Measurements from ENCODE around the gene MS4A2. TPM values are rescaled to one million over a fixed set of nuclear protein-coding genes. Genes with fewer than 3 reads are reported as not detected.
"Not testable (repeated sequence)": the region's sequence is repeated elsewhere in the genome, so short reads cannot be mapped to it uniquely, and the experiment has no call there.

MS4A2 gene
- polyA plus RNA-seq, 1 donor = 0.07 TPM

- no CpG with 5 or more reads among the region's 11 CpGs for WGBS (ENCODE audit: insufficient coverage, low lambda C conversion rate)
- no peak for DNase-seq
- H3K27ac ChIP-seq (ENCODE audit: low read length) = no peak overlapping the region
These were observed 36.5 kb downstream of the MS4A2 start for GRCh38 chr11:60124802-60125432.

GRCh38 chr11:60125956-60126585, 37.6 kb downstream of the MS4A2 start:
- Histone ChIP-seq H3K36me3 (ENCODE audit: control insufficient read depth, insufficient read depth, low read length) (no peaks in the 10 kb centered on the region), H3K9me3 (ENCODE audit: control insufficient read depth, low read depth, low read length) (peaks cover 3% of the 10 kb centered on the region), H3K4me3 (ENCODE audit: low read length) (no peak overlapping the region), H3K27ac (ENCODE audit: low read length) (no peak overlapping the region), H3K27me3 (ENCODE audit: control insufficient read depth, insufficient read depth, low read length) (no peaks in the 10 kb centered on the region), H3K4me1 (ENCODE audit: control insufficient read depth, insufficient read depth, low read length) (peaks cover 3% of the 10 kb centered on the region)
- peak; percentile 25 to 72 for DNase-seq

More at GRCh38 chr11:60124802-60125432, 36.5 kb downstream of the MS4A2 start:
- H3K4me3 ChIP-seq (ENCODE audit: low read length) = no peak overlapping the region
- H3K36me3 ChIP-seq (ENCODE audit: control insufficient read depth, insufficient read depth, low read length) = no peaks in the 10 kb centered on the region
- peaks cover 3% of the 10 kb centered on the region for H3K4me1 ChIP-seq (ENCODE audit: control insufficient read depth, insufficient read depth, low read length)
- no peaks in the 10 kb centered on the region for H3K27me3 ChIP-seq (ENCODE audit: control insufficient read depth, insufficient read depth, low read length)
- peaks cover 3% of the 10 kb centered on the region for H3K9me3 ChIP-seq (ENCODE audit: control insufficient read depth, low read depth, low read length)

- Histone ChIP-seq H3K36me3 (ENCODE audit: control insufficient read depth, insufficient read depth, low read length) (no peaks in the 10 kb centered on the region), H3K27me3 (ENCODE audit: control insufficient read depth, insufficient read depth, low read length) (no peaks in the 10 kb centered on the region), H3K4me1 (ENCODE audit: control insufficient read depth, insufficient read depth, low read length) (peaks cover 3% of the 10 kb centered on the region), H3K27ac (ENCODE audit: low read length) (no peak overlapping the region), H3K9me3 (ENCODE audit: control insufficient read depth, low read depth, low read length) (peaks cover 3% of the 10 kb centered on the region), H3K4me3 (ENCODE audit: low read length) (no peak overlapping the region)
- no CpG with 5 or more reads among the region's 3 CpGs for WGBS (ENCODE audit: insufficient coverage, low lambda C conversion rate)
- DNase-seq = peak in 1 of 2 donors; percentile 6
These were observed 38.9 kb downstream of the MS4A2 start for GRCh38 chr11:60127311-60127811.

- no peaks in the 10 kb centered on the region for H3K27me3 ChIP-seq (ENCODE audit: control insufficient read depth, insufficient read depth, low read length)
- WGBS (ENCODE audit: insufficient coverage, low lambda C conversion rate) = 100% methylated on average over 1 of the region's 2 CpGs
- peaks cover 3% of the 10 kb centered on the region for H3K9me3 ChIP-seq (ENCODE audit: control insufficient read depth, low read depth, low read length)
- peaks cover 6% of the 10 kb centered on the region for H3K4me1 ChIP-seq (ENCODE audit: control insufficient read depth, insufficient read depth, low read length)
- no peaks in the 10 kb centered on the region for H3K36me3 ChIP-seq (ENCODE audit: control insufficient read depth, insufficient read depth, low read length)
- H3K27ac ChIP-seq (ENCODE audit: low read length) = no peak overlapping the region
- no peak overlapping the region for H3K4me3 ChIP-seq (ENCODE audit: low read length)
- no peak for DNase-seq
These were observed 39.9 kb downstream of the MS4A2 start for GRCh38 chr11:60128376-60128775.

- H3K9me3 ChIP-seq (ENCODE audit: control insufficient read depth, low read depth, low read length); H3K4me3 ChIP-seq (ENCODE audit: low read length); H3K27me3 ChIP-seq (ENCODE audit: control insufficient read depth, insufficient read depth, low read length); H3K27ac ChIP-seq (ENCODE audit: low read length); DNase-seq; H3K36me3 ChIP-seq (ENCODE audit: control insufficient read depth, insufficient read depth, low read length); H3K4me1 ChIP-seq (ENCODE audit: control insufficient read depth, insufficient read depth, low read length): not testable (repeated sequence)
- WGBS (ENCODE audit: insufficient coverage, low lambda C conversion rate) = 100% methylated on average over 1 of the region's 4 CpGs
These were observed 40.4 kb downstream of the MS4A2 start for GRCh38 chr11:60128866-60129265.

GRCh38 chr11:60129853-60130252, 41.4 kb downstream of the MS4A2 start:
- DNase-seq = no peak
- Histone ChIP-seq H3K9me3 (ENCODE audit: control insufficient read depth, low read depth, low read length) (peaks cover 4% of the 10 kb centered on the region), H3K4me3 (ENCODE audit: low read length) (no peak overlapping the region), H3K4me1 (ENCODE audit: control insufficient read depth, insufficient read depth, low read length) (peaks cover 6% of the 10 kb centered on the region), H3K27ac (ENCODE audit: low read length) (no peak overlapping the region), H3K36me3 (ENCODE audit: control insufficient read depth, insufficient read depth, low read length) (no peaks in the 10 kb centered on the region), H3K27me3 (ENCODE audit: control insufficient read depth, insufficient read depth, low read length) (no peaks in the 10 kb centered on the region)
- no CpG with 5 or more reads among the region's 3 CpGs for WGBS (ENCODE audit: insufficient coverage, low lambda C conversion rate)

- Histone ChIP-seq H3K27me3 (ENCODE audit: control insufficient read depth, insufficient read depth, low read length) (no peaks in the 10 kb centered on the region), H3K4me1 (ENCODE audit: control insufficient read depth, insufficient read depth, low read length) (peaks cover 3% of the 10 kb centered on the region), H3K9me3 (ENCODE audit: control insufficient read depth, low read depth, low read length) (peaks cover 2% of the 10 kb centered on the region), H3K27ac (ENCODE audit: low read length) (no peak overlapping the region), H3K36me3 (ENCODE audit: control insufficient read depth, insufficient read depth, low read length) (no peaks in the 10 kb centered on the region), H3K4me3 (ENCODE audit: low read length) (no peak overlapping the region)
- peak; percentile 48 to 64 for DNase-seq
These were observed 42.0 kb downstream of the MS4A2 start for GRCh38 chr11:60130496-60130895.

GRCh38 chr11:60131912-60132311, 43.4 kb downstream of the MS4A2 start:
- H3K4me1 ChIP-seq (ENCODE audit: control insufficient read depth, insufficient read depth, low read length) = peaks cover 3% of the 10 kb centered on the region
- no peaks in the 10 kb centered on the region for H3K27me3 ChIP-seq (ENCODE audit: control insufficient read depth, insufficient read depth, low read length)
- peaks cover 2% of the 10 kb centered on the region for H3K9me3 ChIP-seq (ENCODE audit: control insufficient read depth, low read depth, low read length)
- H3K36me3 ChIP-seq (ENCODE audit: control insufficient read depth, insufficient read depth, low read length) = no peaks in the 10 kb centered on the region
- no CpG with 5 or more reads among the region's 3 CpGs for WGBS (ENCODE audit: insufficient coverage, low lambda C conversion rate)
- H3K4me3 ChIP-seq (ENCODE audit: low read length) = no peak overlapping the region
- peak; percentile 14 to 59 for DNase-seq
- H3K27ac ChIP-seq (ENCODE audit: low read length) = peak overlapping the region; percentile 71

GRCh38 chr11:60133917-60134316, 45.5 kb downstream of the MS4A2 start:
- no CpG with 5 or more reads among the region's 1 CpG for WGBS (ENCODE audit: insufficient coverage, low lambda C conversion rate)
- H3K4me1 ChIP-seq (ENCODE audit: control insufficient read depth, insufficient read depth, low read length) = peaks cover 3% of the 10 kb centered on the region
- no peaks in the 10 kb centered on the region for H3K27me3 ChIP-seq (ENCODE audit: control insufficient read depth, insufficient read depth, low read length)
- peaks cover 2% of the 10 kb centered on the region for H3K9me3 ChIP-seq (ENCODE audit: control insufficient read depth, low read depth, low read length)
- H3K36me3 ChIP-seq (ENCODE audit: control insufficient read depth, insufficient read depth, low read length) = no peaks in the 10 kb centered on the region
- H3K27ac ChIP-seq (ENCODE audit: low read length) = no peak overlapping the region
- no peak overlapping the region for H3K4me3 ChIP-seq (ENCODE audit: low read length)
- no peak for DNase-seq

GRCh38 chr11:60143768-60144167, 55.3 kb downstream of the MS4A2 start:
- no peak overlapping the region for H3K4me3 ChIP-seq (ENCODE audit: low read length)
- no peaks in the 10 kb centered on the region for H3K36me3 ChIP-seq (ENCODE audit: control insufficient read depth, insufficient read depth, low read length)
- H3K27ac ChIP-seq (ENCODE audit: low read length) = no peak overlapping the region
- 100% methylated on average over 3 of the region's 3 CpGs for WGBS (ENCODE audit: insufficient coverage, low lambda C conversion rate)
- H3K4me1 ChIP-seq (ENCODE audit: control insufficient read depth, insufficient read depth, low read length) = no peaks in the 10 kb centered on the region
- no peak for DNase-seq
- H3K9me3 ChIP-seq (ENCODE audit: control insufficient read depth, low read depth, low read length) = no peaks in the 10 kb centered on the region
- H3K27me3 ChIP-seq (ENCODE audit: control insufficient read depth, insufficient read depth, low read length) = no peaks in the 10 kb centered on the region

GRCh38 chr11:60145677-60146076, 57.2 kb downstream of the MS4A2 start:
- no peaks in the 10 kb centered on the region for H3K4me1 ChIP-seq (ENCODE audit: control insufficient read depth, insufficient read depth, low read length)
- no peak overlapping the region for H3K27ac ChIP-seq (ENCODE audit: low read length)
- no peaks in the 10 kb centered on the region for H3K36me3 ChIP-seq (ENCODE audit: control insufficient read depth, insufficient read depth, low read length)
- DNase-seq = no peak
- no peak overlapping the region for H3K4me3 ChIP-seq (ENCODE audit: low read length)
- no peaks in the 10 kb centered on the region for H3K27me3 ChIP-seq (ENCODE audit: control insufficient read depth, insufficient read depth, low read length)
- no peaks in the 10 kb centered on the region for H3K9me3 ChIP-seq (ENCODE audit: control insufficient read depth, low read depth, low read length)
- WGBS (ENCODE audit: insufficient coverage, low lambda C conversion rate) = 100% methylated on average over 1 of the region's 3 CpGs
